Fibroblast of skin of left biceps (primary cell): ENCODE results near the gene HADHB.
"Not testable (repeated sequence)": the region's sequence is repeated elsewhere in the genome, so short reads cannot be mapped to it uniquely, and the experiment has no call there.

Experiments
- DNase-seq, 2 experiments: peaks; one replicate each; pipeline ENCODE4 v3.0.0-alpha.2; 2013; ENCODE audit warnings: low read depth in 2 of 2

The HADHB gene

DNA sequence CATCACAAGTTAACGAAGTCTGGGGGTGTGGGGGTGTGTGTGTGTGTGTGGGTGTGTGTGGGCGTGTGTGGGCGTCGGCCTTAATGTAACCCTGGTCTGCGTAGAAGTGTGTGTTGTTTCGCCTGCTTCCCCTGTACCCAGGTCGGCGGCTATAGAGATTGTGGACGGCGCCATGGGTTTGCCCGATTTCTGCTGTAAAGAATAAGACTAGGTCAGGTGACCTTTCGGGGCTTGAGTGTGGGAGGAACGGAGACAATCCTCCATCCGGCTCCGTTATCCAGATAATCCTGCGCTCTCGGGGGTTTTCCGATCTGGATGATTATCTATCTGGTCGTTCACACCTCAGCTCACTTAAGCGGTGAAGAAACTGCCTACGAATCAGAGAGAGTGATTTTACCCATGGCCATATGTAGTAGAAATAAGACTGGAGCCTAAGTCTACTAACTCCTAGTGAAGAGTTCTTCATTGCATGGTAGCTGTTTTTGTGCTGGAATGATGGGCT is 543 bp downstream of the HADHB start:
- DNase-seq = no peak

DNA sequence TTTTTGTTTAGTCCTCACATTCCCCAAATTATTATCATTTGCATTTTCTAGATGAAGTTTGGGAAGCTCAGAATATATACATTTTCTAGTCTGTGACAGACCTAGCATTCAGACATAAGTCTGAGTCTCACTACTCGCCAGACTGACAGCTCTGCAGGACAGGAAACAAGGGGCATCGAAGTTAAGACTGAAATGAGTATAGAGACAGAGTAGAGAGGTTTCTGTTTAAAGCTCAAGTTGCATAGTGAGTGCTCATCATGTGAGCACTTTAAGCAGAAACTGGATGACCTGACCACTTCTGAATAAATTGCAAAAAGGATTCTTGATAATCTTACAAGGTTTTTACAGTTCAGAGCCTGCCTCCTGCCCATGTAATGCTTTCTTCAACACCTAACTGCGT is 1.1 kb downstream of the HADHB start:
- DNase-seq = no peak

DNA sequence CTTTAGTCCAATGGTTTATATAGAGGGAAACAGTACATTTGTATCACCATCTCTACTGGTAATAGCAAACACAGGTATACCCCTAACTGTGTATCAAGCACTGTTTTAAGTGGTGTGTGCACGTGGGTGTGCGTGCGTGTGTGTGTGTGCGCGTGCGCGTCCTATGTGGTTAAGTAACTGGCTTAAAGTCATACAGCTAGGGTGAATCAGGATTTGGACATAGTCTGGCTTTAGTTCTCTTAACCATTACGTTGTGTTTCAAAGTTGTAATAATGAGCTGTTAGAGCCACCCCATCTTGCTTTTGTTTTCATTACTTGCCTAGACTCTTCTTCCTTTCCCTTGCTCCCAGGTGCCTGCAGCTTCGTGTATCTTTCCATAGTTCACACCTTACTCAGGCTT is 2.1 kb downstream of the HADHB start:
- DNase-seq = no peak

DNA sequence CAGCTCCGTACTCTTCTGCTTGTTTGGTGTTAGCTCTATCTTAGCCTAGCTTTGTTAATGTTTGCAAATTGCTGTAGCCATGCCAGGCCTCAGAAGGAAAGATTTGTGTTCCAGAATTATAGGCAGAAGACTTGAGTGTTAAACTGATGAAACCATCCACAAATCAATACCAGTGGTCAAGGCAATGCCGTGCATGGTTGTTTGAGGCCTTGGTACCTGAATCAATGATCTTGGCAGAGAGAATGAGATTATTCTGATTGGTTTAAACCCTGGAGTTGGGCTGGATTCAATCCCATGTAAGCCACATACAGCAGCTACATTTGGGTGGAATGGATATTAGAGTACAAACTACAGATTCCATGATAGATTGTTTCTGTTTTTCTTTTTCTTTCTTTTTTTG is 4.9 kb downstream of the HADHB start:
- no peak for DNase-seq

DNA sequence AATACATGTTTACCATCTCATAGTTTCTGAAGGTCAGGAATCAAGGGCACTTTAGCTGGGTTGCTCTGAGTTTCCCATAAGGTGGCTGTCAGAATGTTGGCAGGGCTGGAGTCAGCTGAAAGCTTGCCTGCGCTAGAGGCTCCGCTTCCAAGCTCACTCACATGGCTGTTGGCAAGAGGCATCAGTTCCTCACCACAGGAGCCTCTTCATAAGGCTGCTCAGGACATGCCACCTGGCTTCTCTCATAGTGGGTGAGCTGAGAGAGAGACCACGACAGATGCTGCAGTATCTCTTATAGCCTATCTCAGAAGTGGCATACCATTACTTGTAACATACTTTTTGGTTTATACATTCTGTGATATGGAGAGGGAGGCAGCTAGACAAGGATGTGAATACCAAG is 7.2 kb downstream of the HADHB start:
- no peak for DNase-seq

DNA sequence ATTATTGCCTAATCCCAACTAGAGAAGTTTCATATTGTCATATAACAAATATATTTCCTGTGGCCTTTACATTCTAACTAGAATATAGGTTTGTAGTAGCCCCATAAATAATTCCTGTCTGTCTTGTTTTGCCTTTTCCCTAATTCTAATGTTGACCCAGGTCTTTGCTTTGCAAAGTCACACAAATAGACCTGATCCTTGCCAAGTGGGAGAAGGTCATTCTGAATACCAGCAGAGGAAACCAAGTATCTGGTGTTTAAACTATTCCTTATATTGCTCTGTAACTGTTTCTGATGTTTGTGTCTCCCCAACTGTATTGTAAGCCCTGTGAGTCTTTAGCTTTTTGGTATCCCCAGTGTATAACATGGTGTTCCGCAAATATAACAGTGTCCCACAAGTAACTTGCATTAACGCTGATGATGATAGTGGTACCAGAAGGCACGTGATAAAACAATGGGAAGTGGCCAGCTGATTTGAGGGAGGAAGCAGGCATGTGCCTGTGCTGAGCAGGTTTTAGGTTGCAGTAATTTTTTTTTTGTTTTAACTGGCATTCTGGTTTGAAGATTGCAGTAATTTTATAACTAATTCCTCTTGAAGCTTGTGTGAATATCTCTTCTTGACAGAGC is 11.1 kb downstream of the HADHB start:
- DNase-seq = no peak

DNA sequence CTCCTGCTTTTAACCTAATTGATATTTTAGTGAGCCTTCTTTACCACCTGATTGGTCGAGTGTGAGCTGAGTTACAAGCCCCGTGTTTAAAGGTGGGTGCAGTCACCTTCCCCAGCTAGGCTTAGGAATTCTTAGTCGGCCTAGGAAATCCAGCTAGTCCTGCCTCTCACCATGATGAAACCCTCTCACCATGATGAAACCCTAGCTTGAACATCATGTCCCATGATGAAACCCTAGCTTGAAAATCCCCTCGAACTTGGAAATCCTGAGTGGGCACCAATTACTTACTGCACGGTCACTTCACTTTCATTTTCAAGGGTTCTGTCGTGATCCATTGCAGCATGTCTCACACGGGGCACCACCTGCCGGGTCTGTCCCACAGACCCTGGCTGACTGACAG is 14.1 kb downstream of the HADHB start:
- not testable (repeated sequence) for DNase-seq

DNA sequence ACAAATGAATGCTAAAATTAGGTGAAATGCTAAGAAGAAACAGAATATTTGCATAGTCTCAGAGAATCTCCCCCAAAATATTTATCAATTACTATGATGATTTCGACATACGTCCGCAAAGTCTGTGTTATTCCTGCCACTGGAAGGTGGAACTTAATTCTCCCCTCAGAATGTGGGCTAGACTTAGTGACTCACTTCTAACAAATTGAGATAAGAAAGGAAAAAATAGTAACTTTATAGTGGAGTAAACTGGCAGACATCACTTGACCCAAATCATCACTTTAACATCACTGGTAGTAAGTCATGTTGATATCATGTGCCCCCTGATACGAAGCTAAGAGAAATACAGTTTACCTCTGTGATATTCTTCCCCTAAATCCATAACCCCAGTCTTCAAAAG is 23.5 kb downstream of the HADHB start:
- no peak for DNase-seq

DNA sequence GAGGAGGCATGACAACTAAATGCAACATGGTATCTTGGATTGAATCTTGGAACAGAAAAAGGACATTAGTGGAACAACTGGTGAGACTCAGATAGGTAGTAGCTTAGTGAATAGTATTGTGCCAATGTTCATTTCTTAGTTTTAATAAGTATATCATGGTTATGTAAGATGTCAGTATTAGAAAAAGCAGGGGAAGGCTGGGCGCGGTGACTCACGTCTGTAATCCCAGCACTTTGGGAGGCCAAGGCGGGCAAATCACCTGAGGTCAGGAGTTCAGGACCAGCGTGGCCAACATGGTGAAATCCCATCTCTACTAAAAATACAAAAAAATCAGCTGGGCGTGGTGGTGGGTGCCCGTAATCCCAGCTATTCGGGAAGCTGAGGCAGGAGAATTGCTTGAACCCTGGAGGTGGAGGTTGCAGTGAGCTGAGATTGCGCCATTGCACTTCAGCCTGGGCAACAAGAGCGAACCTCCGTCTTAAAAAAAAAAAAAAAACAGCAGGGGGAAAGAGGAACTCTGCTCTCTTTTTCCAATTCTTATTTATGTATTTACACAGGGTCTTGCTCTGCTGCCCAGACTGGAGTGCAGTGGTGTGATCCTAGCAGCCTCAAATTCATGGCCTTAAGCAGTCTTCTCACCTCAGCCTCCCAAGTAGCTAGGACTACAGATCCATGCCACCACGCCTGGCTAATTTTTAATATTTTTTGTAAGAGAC is 24.1 kb downstream of the HADHB start:
- DNase-seq = not testable (repeated sequence)

DNA sequence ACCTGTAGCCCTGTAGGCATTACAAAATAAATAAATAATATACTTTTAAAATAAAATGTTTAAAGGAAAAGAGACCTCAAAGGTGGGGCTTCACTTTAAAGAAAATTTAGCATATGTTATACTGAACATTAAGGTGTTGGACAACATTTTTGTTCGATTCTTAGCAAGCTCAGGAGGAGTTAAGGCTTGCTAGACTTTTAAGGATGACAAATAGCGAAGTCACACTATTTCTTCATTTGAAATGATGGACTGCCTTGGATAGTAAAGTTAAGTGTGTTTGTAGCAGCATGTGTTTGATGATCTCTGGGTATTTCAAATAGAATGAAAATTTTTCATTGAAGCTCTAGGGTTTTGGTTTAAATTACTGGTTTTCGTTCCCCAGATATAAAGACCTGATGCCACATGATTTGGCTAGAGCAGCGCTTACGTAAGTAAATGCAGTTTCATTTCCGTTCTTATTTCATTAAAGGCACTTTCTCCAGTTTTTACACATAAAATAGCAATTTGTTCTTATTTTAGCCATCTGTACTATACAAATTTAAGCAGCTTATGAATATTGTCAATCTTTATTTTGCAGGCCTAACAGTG is 24.9 kb downstream of the HADHB start:
- no peak for DNase-seq

DNA sequence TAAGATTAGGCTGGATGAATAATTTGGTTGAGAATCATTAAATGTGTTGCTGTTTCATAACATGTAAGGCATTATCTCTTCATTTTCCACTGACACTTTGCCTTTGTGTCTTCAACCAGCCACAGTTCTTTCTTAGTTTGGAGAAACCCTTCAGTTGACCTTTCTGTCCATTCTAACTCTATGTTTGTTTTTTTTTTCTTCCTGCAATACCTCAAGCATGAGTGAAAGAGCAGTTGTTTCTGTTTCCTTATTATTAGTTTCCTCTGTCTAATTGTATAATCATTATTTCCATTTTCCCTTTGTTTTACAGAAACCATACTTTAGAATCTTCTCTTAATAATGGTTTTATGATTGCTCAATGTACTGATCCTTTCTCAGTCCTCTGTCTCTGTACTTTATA is 25.6 kb downstream of the HADHB start:
- no peak for DNase-seq

DNA sequence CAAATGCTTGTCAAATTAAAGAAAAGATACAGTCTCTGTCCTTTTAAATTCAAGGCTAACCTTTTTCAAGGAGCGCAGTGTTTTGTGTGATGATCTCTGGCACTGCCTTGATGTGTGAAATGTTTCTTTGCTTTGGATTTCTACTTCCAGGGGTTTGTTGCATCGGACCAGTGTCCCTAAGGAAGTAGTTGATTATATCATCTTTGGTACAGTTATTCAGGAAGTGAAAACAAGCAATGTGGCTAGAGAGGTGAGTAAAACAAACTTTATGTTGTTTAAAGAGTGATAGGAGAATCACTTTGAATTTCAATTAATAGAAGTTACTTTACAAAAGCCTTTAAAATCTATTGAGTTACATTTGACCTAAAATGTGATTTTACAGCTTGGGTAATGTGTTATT is 28.8 kb downstream of the HADHB start:
- DNase-seq = peak; percentile 18 to 25

DNA sequence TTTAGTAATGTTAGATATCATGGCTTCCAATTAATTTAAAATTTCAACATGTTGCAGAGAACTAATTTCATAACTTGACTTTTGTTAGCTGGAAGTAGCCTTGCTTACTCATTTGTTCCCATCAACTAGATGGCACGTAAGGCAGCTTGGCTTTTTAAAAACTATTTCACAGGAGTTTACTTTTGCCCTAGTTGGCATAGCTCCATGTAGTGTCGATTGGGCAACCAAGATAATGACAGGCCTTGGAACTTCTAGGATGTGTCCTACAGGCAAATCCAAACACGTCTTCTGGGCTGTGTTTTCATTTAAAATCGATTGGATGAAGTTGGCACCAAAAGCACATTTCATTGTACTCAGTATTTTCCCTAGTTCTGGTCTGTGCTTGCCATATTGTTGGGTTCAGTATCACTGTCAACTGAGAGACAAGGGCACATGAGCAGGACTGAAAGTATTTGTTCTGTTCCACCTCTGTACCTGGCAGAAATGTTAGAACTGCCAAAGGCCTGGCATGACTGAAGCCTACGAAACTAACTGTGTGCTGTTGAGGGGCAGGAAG is 29.4 kb downstream of the HADHB start:
- peak; percentile 32 to 33 for DNase-seq

DNA sequence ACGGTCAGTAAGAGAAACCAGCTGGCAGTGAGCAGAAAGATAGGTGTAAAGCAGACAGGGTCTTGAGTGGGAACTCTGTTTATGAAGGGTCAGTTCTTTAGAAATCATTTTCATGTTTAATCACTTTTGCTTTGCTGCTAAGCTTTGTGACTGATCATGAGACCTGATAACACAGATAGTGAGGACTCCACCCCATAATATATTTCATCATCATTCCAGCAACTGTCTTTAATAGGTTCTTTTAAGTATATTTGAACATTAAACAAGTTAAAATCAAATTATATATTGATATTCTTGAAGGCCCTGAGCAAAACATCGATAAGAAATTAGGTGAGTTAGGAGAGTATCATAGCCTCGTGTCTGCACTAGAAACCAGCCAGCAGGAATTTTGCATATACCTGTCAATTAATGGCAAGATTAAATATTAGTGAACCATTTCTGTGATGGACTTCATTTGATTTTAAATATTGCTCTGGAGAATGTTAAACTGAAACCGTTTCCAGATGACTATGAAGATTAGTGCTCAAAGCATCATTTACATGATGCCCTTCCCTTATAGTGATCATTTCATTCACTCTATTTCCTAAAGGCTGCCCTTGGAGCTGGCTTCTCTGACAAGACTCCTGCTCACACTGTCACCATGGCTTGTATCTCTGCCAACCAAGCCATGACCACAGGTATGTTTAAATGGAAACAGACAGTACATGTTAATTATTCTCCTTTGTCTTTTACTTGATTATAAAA is 31.9 kb downstream of the HADHB start:
- DNase-seq = no peak

DNA sequence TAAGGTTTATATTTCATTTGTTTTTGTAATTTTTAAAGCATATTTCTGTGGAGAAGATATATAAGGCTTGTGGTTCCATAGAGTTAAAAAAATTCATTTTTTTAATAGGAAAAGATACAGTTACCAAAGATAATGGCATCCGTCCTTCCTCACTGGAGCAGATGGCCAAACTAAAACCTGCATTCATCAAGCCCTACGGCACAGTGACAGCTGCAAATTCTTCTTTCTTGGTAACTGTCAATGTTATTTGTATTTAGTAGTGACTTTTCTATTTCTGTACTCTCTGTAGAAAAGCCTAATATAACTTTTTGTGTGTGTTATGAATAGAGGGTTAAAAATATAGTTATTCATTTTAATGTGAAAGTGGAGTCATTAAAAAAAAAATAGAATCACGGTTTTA is 35.1 kb downstream of the HADHB start:
- DNase-seq = no peak

DNA sequence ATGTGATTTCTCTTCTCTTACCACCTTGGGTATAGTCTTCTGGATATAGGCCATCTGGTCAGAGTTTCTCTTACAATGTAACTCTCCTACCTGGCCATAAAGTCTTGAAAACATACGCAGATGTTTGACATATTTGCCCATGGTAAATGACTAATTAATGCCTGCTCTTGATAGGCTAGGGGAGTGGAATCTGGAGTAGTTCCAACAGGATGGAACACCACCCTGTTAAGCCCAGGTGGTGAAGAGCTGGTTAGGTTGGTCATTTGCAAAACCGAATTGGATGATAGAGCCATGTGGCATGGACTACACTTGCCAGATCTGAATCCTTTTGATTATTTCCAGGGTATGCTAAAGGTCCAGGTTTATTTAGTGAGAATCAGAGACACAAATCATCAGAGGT is 36.5 kb downstream of the HADHB start:
- DNase-seq = no peak

DNA sequence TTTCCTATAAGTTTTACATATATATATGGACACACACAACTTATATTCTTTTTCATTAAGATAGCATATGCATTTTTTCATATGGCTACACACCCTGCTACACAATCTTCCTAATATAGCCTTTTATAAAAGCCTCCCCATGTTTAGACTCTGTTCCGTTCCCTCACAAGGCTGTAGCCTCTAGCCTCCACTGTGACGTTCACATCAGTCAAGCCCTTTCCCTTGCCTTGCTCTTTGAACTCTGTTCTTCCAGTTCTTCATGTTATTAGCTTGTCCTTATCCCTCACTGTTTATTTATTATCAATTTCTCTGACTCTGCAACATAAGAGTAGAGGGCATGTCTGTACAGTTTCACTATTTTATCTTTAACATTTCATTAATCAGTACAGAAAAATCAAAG is 38.9 kb downstream of the HADHB start:
- DNase-seq = no peak

DNA sequence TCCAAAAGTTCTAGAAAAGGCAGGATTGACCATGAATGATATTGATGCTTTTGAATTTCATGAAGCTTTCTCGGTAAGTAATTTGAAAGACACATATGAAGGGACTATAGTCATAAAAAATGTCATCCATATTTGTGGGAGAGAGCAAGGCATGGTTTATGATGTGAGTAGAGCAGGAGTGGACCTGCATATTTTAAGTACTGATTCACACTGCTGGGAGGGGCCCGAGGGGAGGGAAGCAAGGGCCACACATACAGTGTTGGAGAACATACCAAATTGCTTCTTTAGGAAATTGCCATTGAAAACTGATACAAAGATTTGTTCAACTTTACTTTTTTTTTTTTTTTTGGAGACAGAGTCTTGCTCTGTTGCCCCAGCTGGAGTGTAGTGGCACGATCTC is 39.4 kb downstream of the HADHB start:
- DNase-seq = peak in 1 of 2 experiments; percentile 4

DNA sequence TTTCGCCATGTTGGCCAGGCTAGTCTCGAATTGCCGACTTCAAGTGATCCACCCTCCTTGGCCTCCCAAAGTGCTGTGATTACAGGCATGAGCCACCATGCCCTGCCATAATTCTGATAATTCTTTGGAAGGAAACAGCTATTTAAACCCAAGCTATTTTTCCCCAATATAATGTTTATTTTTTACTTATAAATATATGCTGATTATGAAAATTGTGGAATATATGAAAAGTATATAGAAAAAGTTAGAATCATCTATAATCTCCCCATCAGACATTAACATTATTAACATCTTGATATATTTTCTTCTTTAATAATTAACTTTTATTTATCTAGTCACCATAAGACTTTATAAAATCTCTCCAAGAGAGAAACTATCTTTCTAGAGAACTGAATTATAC is 41.2 kb downstream of the HADHB start:
- no peak for DNase-seq

DNA sequence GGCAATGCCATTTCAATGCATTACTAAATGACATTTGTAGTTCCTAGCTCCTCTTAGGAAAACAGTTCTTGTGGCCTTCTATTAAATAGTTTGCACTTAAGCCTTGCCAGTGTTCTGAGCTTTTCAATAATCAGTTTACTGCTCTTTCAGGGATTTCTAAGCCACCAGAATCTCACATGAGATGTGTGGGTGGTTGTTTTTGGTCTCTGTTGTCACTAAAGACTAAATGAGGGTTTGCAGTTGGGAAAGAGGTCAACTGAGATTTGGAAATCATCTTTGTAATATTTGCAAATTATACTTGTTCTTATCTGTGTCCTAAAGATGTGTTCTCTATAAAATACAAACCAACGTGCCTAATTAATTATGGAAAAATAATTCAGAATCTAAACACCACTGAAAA is 45.3 kb downstream of the HADHB start:
- no peak for DNase-seq

DNA sequence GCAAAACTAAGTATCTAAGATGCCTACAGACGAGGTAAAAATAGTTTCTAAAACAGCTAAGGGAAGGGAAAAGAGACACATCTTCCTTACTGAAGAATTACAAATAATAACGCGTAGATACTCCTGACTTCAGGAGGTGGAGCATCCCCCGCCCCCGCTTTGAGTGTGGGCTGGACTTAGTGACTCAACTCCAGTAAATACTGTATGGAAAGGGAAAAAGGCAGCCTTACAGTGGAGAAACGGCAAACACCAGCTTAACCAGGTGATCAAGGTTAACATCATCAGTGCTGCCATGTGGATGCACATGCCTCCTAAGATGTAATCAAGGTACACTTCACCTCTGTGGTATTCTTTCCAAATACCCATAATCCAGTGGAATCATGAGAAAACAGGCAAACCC is 47.9 kb downstream of the HADHB start:
- no peak for DNase-seq

DNA sequence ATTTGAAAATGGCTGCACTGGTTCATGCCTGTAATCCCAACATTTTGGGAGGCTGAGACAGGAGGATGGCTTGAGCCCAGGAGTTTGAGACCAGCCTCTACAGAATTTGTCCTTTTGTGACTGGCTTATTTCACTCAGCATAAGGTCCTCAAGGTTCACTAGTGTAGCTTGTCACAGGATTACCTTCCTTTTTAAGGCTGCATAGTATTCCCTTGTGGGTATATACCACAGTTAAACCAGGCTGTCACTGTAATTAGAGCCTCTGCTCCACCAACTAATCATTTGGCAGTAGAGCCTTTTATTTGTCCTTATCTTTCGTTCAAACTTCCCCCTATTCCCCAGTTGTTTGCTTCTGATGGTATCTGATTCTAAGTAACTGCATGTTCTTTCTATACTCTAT is 50.8 kb downstream of the HADHB start:
- no peak for DNase-seq
